Measurements from ENCODE around the gene FKBP3.

DNA sequence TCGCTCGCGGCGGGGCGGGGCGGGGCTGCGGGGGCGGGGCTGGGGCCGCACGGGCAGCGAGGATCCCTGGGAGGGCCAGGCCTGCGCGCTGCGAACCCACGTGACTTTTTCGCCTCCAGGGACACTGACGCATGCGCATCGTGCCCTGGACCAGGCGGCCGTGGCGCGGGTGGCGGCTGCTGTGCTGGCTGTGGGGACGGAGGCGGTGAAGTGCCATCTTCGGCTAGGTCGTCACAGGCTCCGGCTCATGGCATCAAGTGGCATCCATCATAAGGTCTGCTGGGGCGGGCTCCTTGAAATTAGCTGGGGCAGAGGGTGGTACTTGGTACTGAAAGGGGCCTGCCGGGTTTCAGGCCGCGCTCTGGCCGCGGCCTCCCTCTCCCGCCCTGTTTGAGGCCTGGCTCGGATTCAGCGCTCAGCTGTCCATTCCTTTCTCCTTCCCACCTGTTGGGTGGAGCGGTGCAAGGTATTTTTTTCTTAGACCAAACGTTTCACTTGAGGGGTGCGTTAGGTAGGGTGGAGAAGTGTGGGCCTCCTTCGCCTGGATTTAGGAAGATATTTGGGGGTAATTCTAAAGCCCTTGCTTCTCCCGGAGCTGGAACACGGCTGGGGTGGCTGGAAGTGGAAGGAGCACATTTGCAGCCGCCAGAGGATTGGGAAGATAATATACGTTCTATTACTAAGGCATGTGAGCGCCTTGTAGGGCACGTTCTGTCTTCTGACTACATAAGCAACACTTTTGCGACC is 50.1 kb downstream of the FKBP3 start, which contains the start of gene PRPF39:
- TF ChIP-seq, protein P1, sequence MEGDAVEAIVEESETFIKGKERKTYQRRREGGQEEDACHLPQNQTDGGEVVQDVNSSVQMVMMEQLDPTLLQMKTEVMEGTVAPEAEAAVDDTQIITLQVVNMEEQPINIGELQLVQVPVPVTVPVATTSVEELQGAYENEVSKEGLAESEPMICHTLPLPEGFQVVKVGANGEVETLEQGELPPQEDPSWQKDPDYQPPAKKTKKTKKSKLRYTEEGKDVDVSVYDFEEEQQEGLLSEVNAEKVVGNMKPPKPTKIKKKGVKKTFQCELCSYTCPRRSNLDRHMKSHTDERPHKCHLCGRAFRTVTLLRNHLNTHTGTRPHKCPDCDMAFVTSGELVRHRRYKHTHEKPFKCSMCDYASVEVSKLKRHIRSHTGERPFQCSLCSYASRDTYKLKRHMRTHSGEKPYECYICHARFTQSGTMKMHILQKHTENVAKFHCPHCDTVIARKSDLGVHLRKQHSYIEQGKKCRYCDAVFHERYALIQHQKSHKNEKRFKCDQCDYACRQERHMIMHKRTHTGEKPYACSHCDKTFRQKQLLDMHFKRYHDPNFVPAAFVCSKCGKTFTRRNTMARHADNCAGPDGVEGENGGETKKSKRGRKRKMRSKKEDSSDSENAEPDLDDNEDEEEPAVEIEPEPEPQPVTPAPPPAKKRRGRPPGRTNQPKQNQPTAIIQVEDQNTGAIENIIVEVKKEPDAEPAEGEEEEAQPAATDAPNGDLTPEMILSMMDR (IDR thresholded peaks at IDR 0.05 in 4 of 5, conservative IDR thresholded peaks at IDR 0.05 in 1 of 5): no peak
- TF ChIP-seq POLR2A (IDR thresholded peaks at IDR 0.05): peak; percentile 85 to 86
